Fibroblast of lung (primary cell): ENCODE data around the gene TPRG1L. TPM values are rescaled to one million over a fixed set of nuclear protein-coding genes. Genes with fewer than 3 reads are reported as not detected.

Experiments
- DNase-seq, 2 donors: peaks; one replicate each; pipeline versions ENCODE4 v3.0.0 to v3.0.0-alpha.2; 2010; ENCODE audit warnings: low read depth in 2 of 2
- H2AFZ ChIP-seq: 2 replicates; pipeline ENCODE4 v1.5.1; 2012; ENCODE audit warnings: low read length, control low read depth, inconsistent platforms
- H3K27ac ChIP-seq: 2 replicates; pipeline ENCODE4 v1.5.1; 2011; ENCODE audit warnings: low read length, control low read depth; ENCODE audit not compliant: insufficient read depth
- H3K27me3 ChIP-seq: 2 replicates; pipeline ENCODE4 v1.5.1; 2011; ENCODE audit warnings: mild to moderate bottlenecking, low read length; ENCODE audit not compliant: control insufficient read depth, insufficient read depth
- H3K36me3 ChIP-seq: 2 replicates; pipeline ENCODE4 v1.5.1; 2011; ENCODE audit warnings: low read length; ENCODE audit not compliant: control insufficient read depth, insufficient read depth
- H3K4me1 ChIP-seq: 2 replicates; pipeline ENCODE4 v1.5.1; 2011; ENCODE audit warnings: low read length; ENCODE audit not compliant: control insufficient read depth, insufficient read depth; ENCODE audit errors: extremely low read depth
- H3K4me2 ChIP-seq: 2 replicates; pipeline ENCODE4 v1.5.1; 2011; ENCODE audit warnings: low read length, control low read depth; ENCODE audit not compliant: insufficient read depth; ENCODE audit errors: extremely low read depth
- H3K4me3 ChIP-seq, 4 experiments: fragments of 200-600 bp in 1 of 4; sonication (generic) in 1 of 4; replicated peaks in 1 of 4; 2 replicates each; pipeline ENCODE4 v1.5.1; 2011 to 2016; ENCODE audit warnings: low read length in 4 of 4, low read depth in 3 of 4, mild to moderate bottlenecking in 3 of 4, control low read depth in 2 of 4, inconsistent platforms in 1 of 4, mixed read lengths in 1 of 4; ENCODE audit not compliant: insufficient read depth in 1 of 4; ENCODE audit errors: control extremely low read depth in 1 of 4
- H3K79me2 ChIP-seq: 2 replicates; pipeline ENCODE4 v1.5.1; 2012; ENCODE audit warnings: mild to moderate bottlenecking, low read length, inconsistent platforms; ENCODE audit not compliant: control insufficient read depth, insufficient read depth
- H3K9ac ChIP-seq: 2 replicates; pipeline ENCODE4 v1.5.1; 2011; ENCODE audit warnings: mild to moderate bottlenecking, low read length, control low read depth; ENCODE audit not compliant: insufficient read depth
- H3K9me3 ChIP-seq: 2 replicates; pipeline ENCODE4 v1.5.1; 2012; ENCODE audit warnings: low read depth, low read length; ENCODE audit not compliant: control insufficient read depth, insufficient read depth
- H4K20me1 ChIP-seq: 2 replicates; pipeline ENCODE4 v1.5.1; 2011; ENCODE audit warnings: low read length; ENCODE audit not compliant: control insufficient read depth, insufficient read depth; ENCODE audit errors: extremely low read depth
- EZH2 ChIP-seq: IDR thresholded peaks from 2 replicates; pipeline ENCODE4 v1.5.1; 2012; ENCODE audit warnings: low read length, control low read depth, mild to moderate bottlenecking; ENCODE audit errors: missing control alignments
- polyA plus RNA-seq, 2 donors: library from polyadenylated mRNA; depleted of rRNA in 1 of 2; stranded (reverse) in 1 of 2; unstranded in 1 of 2; fragments of >200 nt; gene quantifications; 2 replicates each; pipeline ENCODE4 v1.2.1, GENCODE V29; 2011 to 2012; ENCODE audit warnings: missing spikeins in 1 of 2
- total RNA-seq: library from RNA; depleted of rRNA; stranded (reverse); fragments of >200 nt; gene quantifications from 2 replicates; pipeline ENCODE4 v1.2.1, GENCODE V29; 2014
- TF ChIP-seq, protein P1 (sequence below), 2 donors: IDR thresholded peaks in 1 of 2; conservative IDR thresholded peaks in 1 of 2; 1 replicate in 1 of 2; 2 replicates in 1 of 2; pipeline ENCODE4 v1.5.1; 2011 to 2012; ENCODE audit warnings: low read length in 2 of 2, control low read depth in 1 of 2, inconsistent platforms in 1 of 2, low read depth in 1 of 2, mild to moderate bottlenecking in 1 of 2

Gene TPRG1L
- total and polyA plus RNA-seq, 2 donors (not counting 1 experiment from before 2014, with no cell fraction given): 22.3 to 56.7 TPM

DNA sequence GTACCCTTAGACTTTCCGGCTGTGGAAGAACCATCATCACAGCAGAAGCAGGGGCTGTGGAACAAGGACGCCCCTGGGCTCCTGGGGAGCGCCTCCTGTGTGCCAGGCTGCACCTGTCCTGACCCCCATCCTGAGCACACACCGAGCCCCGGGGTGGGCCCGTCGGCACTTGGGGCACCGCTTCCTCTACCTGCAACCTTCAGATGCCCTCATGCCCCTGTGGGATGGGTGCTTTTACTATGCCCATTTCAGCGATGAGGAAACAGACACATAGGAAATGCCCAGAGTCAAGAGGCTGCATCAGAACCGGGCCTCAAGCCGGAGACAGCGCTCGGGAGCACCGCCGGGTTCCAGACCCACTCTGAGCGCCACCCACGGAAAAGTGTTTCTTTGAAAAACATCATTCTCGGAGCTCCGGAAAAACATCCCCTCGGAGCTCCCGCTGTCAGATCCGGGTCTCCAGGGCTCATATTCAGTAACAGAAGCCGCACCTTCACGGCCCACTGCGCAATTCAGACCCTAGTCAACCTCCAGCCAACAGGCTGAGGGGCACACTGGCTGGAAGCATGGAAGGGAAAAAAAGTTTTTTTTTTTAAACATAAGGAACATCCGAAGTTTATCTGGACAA, 8.0 kb downstream of the TPRG1L start:
- H3K4me2 ChIP-seq: no peak overlapping the region
- H3K4me3 ChIP-seq: no peak overlapping the region
- H3K4me1 ChIP-seq: no peaks in the 10 kb centered on the region
- H2AFZ ChIP-seq: no peak overlapping the region
- no peaks in the 10 kb centered on the region for H4K20me1 ChIP-seq
- H3K9me3 ChIP-seq: no peaks in the 10 kb centered on the region
- peaks cover 19% of the 10 kb centered on the region for H3K36me3 ChIP-seq
- H3K27me3 ChIP-seq: no peaks in the 10 kb centered on the region
- H3K27ac ChIP-seq: no peak overlapping the region
- H3K9ac ChIP-seq: no peak overlapping the region
- no peak for TF ChIP-seq EZH2
- TF ChIP-seq, protein P1, sequence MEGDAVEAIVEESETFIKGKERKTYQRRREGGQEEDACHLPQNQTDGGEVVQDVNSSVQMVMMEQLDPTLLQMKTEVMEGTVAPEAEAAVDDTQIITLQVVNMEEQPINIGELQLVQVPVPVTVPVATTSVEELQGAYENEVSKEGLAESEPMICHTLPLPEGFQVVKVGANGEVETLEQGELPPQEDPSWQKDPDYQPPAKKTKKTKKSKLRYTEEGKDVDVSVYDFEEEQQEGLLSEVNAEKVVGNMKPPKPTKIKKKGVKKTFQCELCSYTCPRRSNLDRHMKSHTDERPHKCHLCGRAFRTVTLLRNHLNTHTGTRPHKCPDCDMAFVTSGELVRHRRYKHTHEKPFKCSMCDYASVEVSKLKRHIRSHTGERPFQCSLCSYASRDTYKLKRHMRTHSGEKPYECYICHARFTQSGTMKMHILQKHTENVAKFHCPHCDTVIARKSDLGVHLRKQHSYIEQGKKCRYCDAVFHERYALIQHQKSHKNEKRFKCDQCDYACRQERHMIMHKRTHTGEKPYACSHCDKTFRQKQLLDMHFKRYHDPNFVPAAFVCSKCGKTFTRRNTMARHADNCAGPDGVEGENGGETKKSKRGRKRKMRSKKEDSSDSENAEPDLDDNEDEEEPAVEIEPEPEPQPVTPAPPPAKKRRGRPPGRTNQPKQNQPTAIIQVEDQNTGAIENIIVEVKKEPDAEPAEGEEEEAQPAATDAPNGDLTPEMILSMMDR (conservative IDR thresholded peaks at IDR 0.05 in 1 of 2, IDR thresholded peaks at IDR 0.05 in 1 of 2; ENCODE audit: low read depth in 1 of 2, low read length in 2 of 2): no peak
- DNase-seq: no peak
- no peaks in the 10 kb centered on the region for H3K79me2 ChIP-seq

DNA sequence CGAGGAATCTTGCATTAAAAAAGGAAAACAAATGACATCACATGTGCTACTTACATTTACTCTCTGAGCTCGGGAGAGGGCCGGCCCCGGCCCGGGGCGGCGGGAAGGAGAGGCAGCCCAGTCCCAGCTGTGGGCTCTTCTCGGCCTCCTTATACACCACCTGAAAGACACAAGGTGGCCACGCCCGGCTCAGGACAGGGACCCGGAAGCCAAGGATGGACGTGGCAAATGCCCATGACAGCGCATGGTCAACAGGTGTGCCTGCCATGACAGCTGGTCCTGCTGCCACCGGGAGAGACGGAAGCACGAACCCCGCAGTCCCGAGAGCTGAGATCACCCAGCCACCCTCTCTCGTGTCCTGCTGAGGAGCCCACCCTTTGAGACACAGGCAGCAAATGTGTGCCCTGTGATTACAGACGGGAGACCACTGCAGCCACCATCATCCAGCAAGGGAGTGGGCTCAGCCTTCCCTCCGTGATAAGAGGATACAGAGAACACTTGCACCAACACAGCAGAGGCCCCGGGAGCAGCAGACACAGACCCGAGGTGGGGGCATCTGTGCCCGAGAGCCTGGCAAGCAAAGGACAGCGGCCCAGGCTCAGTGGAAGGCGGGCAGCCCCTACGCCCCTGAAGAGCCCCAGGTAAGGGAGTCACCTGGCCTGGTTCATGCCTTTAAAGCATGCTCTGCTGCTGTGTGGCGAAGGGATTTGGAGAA, 8.7 kb downstream of the TPRG1L start:
- peaks cover 14% of the 10 kb centered on the region for H3K36me3 ChIP-seq
- no peaks in the 10 kb centered on the region for H3K79me2 ChIP-seq
- H4K20me1 ChIP-seq: no peaks in the 10 kb centered on the region
- no peak overlapping the region for H3K9ac ChIP-seq
- no peak for TF ChIP-seq EZH2
- TF ChIP-seq, protein P1 (conservative IDR thresholded peaks at IDR 0.05 in 1 of 2, IDR thresholded peaks at IDR 0.05 in 1 of 2; ENCODE audit: low read depth in 1 of 2, low read length in 2 of 2): no peak
- no peak overlapping the region for H3K4me3 ChIP-seq
- no peaks in the 10 kb centered on the region for H3K9me3 ChIP-seq
- H3K27ac ChIP-seq: no peak overlapping the region
- DNase-seq: no peak
- no peaks in the 10 kb centered on the region for H3K27me3 ChIP-seq
- H3K4me1 ChIP-seq: no peaks in the 10 kb centered on the region
- H2AFZ ChIP-seq: no peak overlapping the region
- no peak overlapping the region for H3K4me2 ChIP-seq

DNA sequence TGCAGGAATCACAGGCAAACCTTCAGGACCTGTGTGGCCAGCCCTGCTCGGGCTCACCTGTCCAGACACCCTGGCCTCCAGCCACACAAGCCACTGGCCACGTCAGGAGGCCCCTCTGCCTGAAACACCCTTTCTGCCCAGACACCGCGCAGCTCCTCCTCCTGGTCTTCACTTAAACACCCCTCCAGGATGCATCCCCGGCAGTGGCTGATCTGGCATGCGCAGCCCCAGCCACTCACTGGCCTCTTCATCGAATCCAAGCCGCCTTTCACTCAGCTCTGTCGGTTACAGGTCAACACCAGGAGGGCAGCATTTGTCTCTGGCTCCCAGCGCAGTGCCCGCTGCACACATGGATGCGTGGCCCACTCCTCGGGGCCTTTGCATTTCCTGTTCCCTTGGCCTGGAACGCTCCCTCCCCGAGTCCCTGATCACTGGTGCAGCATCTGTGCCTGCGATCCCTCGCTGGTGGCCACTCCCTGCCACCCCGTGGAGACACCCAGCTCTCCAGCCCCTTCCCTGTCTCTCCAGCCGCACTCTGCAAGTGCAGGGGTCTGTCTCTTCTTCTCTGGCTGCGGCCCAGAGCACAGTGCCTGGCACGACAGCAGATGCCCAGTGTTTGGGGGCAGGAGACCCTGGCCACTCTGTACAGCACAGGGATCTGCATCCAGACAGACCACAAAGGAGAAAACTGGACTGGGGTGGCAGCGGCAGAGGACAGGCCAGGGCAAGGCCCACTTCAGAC, 9.4 kb downstream of the TPRG1L start:
- H3K27ac ChIP-seq: no peak overlapping the region
- H3K4me2 ChIP-seq: no peak overlapping the region
- H3K36me3 ChIP-seq: peaks cover 13% of the 10 kb centered on the region
- no peaks in the 10 kb centered on the region for H3K9me3 ChIP-seq
- H2AFZ ChIP-seq: no peak overlapping the region
- H3K9ac ChIP-seq: no peak overlapping the region
- no peaks in the 10 kb centered on the region for H3K4me1 ChIP-seq
- TF ChIP-seq, protein P1 (conservative IDR thresholded peaks at IDR 0.05 in 1 of 2, IDR thresholded peaks at IDR 0.05 in 1 of 2; ENCODE audit: low read depth in 1 of 2, low read length in 2 of 2): no peak
- H3K79me2 ChIP-seq: no peaks in the 10 kb centered on the region
- H4K20me1 ChIP-seq: no peaks in the 10 kb centered on the region
- H3K27me3 ChIP-seq: no peaks in the 10 kb centered on the region
- no peak overlapping the region for H3K4me3 ChIP-seq
- DNase-seq: no peak
